HG02610 (cell line): ENCODE data around the gene ARSB.

Experiments used
- ATAC-seq: cut with Tn5 transposase; IDR thresholded peaks from one replicate; pipeline ENCODE4 v1.9.1; 2021; ENCODE audit warnings: mild to moderate bottlenecking, moderate library complexity; ENCODE audit not compliant: unreplicated experiment

ARSB gene

DNA sequence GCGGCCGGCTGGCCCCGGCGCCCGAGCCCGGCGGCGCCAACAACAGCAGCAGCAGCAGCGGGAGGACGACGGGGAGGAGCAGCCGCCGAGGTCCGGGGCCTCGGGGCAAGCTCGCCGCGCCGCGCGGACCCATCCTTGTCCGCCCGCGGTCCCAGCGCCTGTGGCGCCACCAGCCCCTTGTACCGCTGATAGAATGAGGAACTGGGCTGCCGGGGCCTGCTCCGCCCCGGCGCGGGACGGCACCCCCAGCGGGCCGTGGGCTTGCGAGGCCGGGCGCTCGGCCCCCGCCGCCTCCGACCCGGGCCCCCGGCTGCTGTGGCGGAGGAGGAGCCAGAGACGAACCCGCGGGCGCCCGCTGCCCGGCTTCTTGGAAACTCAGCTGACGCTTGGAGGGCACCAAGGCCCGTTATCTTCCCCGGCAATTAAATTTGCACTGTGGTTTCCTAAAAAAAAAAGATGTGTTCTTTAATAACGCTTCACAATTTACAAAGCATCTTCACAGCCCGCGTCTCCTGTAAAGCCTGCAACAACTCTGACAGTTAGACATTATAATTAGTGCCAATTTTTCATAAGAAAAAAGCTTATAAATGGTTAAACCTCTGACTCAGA, at the start of gene ARSB:
TSS of gene ARSB (minus strand) at position 195 of the 609 bp plus-strand sequence. CDS start at position 133, 62 bp downstream.
- ATAC-seq, result peak; percentile 38

GRCh38 chr5:79032782-79033181, 47.7 kb upstream of the ARSB start:
- ATAC-seq, result no peak

DNA sequence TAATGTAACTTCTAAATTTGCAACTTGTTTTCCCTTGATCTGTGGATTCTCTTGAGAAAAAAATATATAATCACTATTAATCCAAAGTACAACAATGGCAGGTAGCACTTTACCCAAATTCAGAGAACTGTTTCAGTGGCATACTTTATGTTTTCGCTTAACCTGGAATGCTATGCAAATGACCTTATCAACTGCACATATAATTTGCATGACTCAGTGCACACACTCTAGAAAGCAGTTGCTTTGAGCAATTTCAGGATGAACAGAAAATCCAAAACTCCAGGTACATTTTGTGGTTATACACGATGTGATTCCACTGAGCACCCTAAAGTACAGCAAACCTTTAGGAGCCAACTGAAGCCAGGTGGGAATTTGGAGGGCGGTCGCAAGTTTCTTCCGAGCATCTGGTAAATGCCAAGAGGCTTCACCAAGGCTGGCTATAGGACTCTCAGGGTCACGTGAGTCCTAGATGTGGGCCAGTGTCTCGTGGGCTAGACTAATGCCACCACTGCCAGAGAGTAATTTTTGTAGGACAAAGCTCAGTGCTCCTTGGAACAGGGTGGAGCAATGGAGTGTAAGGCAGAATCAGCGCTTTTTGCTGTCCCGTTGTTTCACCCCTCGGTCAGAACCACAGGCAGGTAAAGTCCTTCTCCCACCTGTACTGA, 47.1 kb upstream of the ARSB start:
- ATAC-seq, result no peak

- no peak for ATAC-seq
These were observed 46.4 kb upstream of the ARSB start for GRCh38 chr5:79031485-79031867.

- ATAC-seq, result no peak
These were observed 45.8 kb upstream of the ARSB start for GRCh38 chr5:79030663-79031484.

- no peak for ATAC-seq
These were observed 40.0 kb upstream of the ARSB start for GRCh38 chr5:79025054-79025472.

DNA sequence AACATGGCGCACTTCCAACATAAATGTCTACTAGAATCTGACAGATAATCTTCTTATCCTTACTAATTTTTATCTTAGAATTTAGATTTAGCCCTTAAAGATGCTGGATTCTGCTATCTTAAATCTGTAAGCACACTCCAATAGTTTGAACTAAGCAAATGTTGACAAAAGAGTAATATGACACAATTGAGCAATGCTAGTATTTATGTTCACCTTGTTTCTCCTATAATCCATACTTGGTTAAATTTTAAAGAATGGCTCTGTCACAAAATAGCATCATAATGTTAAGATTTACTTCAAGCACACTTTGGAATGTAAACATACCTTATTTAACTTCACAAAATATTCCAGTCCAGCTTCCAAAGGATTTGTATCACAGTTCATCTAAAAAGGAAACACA, 38.8 kb upstream of the ARSB start:
- no peak for ATAC-seq

- no peak for ATAC-seq
These were observed 38.2 kb upstream of the ARSB start for GRCh38 chr5:79023348-79023747.

DNA sequence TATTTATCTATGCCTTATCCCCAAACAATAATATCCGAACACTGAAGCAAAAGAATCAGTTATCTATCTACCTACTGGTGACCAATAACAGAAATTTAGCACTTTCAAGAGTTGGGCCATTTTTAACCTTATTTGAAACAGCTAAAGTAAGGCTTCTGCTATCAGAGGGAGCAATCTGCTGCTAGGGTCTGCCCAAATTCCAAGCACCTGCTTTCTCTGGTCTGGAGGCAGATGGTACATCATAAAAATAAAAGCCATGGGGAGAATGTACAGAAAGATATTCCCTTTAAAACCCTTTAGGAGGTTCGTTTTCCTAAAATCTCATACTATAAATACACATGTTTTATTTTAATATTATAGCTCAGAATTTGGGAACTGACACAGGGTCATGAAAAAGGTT, 37.7 kb upstream of the ARSB start:
- no peak for ATAC-seq

- ATAC-seq, result no peak
These were observed 36.6 kb upstream of the ARSB start for GRCh38 chr5:79021753-79022152.

DNA sequence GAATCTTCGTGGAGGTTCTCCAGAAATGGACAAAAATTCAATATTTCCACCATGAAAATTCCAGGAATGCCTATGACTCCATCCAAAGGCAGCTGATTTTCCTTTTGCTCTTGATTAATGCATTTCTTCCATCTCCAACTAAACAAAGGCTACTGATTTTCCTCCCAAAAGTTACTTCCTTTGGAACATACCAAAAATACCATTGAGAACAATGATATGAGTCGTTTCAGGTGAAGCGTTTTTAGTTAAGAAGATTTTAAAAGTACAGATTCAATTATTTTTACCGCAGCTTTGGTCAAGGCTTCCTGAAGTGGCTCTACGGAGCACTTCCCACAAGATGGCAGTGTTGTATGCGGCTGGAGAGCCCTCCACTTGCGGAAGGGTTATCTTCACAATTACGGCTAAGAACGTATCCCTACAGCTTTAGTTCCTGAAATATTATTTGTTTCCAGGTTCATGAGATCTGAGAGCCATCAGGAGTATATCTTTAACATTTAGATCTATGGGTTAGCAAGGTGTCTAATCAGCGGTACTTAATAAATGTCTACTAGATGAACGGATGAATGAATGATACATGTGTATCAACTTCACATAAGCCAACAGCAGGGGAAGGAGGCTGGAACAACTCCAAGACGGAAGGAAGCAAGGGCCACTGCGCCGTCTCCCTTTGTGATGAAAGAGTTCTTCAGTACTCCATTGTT, 35.9 kb upstream of the ARSB start:
- ATAC-seq, result no peak

DNA sequence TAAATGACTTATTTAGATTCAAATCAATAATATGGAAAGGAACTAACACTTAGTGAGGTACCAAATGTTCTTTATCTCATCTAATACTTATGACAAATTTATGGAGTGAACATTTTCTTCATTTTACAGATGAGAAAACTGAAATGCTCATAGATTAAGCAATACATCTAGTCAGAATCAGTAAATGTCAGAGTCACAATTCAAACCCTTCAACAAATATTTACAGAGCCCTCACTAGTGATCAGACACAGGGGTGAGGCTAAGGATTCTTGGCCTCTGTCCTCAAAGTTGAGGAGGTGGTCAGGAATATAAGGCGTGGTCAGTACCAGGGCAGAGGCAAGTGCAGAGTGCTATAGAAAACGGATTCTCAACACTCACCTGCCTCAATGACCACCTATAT, 29.5 kb upstream of the ARSB start:
- ATAC-seq, result no peak

GRCh38 chr5:79011869-79012268, 26.8 kb upstream of the ARSB start:
- no peak for ATAC-seq

DNA sequence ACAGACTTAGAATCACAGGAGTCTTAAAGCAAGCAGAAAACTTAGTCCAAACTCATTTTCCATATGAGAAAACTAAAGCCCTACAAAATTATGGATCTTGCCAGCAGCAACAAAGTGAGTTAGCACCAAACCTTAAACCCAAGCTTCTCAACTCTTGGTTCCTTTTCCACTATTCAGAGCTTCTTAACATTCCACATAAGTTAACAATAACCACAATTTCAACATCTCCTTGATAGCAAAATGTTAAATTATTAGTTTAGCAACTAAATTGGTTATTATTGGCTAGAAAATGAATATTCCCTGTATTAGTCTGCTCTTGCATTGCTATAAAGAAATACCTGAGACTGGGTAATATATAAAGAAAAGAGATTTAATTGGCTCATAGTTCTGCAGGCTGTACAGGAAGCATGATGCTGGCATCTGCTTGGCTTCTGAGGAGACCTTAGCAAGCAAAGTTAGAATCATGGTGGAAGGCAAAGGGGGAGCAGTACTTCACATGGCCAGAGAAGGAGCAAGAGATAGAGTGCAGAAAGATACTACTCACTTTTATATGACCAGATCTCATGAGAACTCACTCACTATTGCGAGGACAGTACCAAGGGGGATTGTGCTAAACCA, 26.2 kb upstream of the ARSB start:
- no peak for ATAC-seq

GRCh38 chr5:79008362-79008761, 23.3 kb upstream of the ARSB start:
- ATAC-seq, result no peak

- no peak for ATAC-seq
These were observed 22.8 kb upstream of the ARSB start for GRCh38 chr5:79007872-79008271.

GRCh38 chr5:79005936-79006631, 21.0 kb upstream of the ARSB start:
- no peak for ATAC-seq

GRCh38 chr5:79005151-79005550, 20.0 kb upstream of the ARSB start:
- ATAC-seq, result no peak

GRCh38 chr5:79002374-79002773, 17.3 kb upstream of the ARSB start:
- no peak for ATAC-seq

GRCh38 chr5:79001471-79001870, 16.4 kb upstream of the ARSB start:
- no peak for ATAC-seq
